Parietal lobe (tissue), 2 donors: ENCODE results near the gene MRC1. TPM values are rescaled to one million over a fixed set of nuclear protein-coding genes. Genes with fewer than 3 reads are reported as not detected.

Experiments used
- small RNA-seq: library from RNA; depleted of rRNA; stranded (forward); fragments of <200 nt; gene quantifications from one replicate; pipeline ENCODE3, GENCODE V24; 2014; ENCODE audit warnings: low replicate concordance
- total RNA-seq: library from RNA; depleted of rRNA; stranded (reverse); fragments of >200 nt; gene quantifications from one replicate; pipeline ENCODE4 v1.2.3, GENCODE V29; 2014

MRC1 gene
- total RNA-seq = 0.63 TPM

GRCh38 chr10:17808971-17809841, at the start of gene MRC1:
Gene MRC1 (plus strand): TSS chr10:17809348. CDS start chr10:17809466, 118 bp downstream.

GRCh38 chr10:17951868-17952371, 142.8 kb downstream of the MRC1 start, which contains the start of gene SLC39A12:
Gene SLC39A12 (plus strand): TSS chr10:17951918. CDS start chr10:17953277, 1,359 bp downstream.

Small RNA genes within 50 kb of the gene (small RNA-seq; reads per million reads assigned to genes)
- not detected for gene MIR511

Other genes with a start within 250 kb of the MRC1 start
- gene HACD1, start 192.0 kb upstream of the MRC1 start, total RNA-seq = 23.2 TPM
- 47.9 TPM for gene STAM, start 165.2 kb upstream of the MRC1 start, total RNA-seq
- not detected for gene TMEM236, start 57.1 kb upstream of the MRC1 start, total RNA-seq
- 2.5 TPM for gene SLC39A12, start 142.6 kb downstream of the MRC1 start, total RNA-seq